ENCODE results near the gene NRGN. TPM values are rescaled to one million over a fixed set of nuclear protein-coding genes. Genes with fewer than 3 reads are reported as not detected.

NRGN gene
- total RNA-seq, 4 donors from 2014 or later: 0.51 to 0.52 TPM; not detected in 2

GRCh38 chr11:124740277-124740882 is 638 bp downstream of the NRGN start:
- Histone ChIP-seq H3K27me3 (peaks cover 14 to 53% (median 44%) of the 10 kb centered on the region in 3 donors), H3K36me3 (no peaks in the 10 kb centered on the region), H3K4me1 (peaks cover 3 to 14% of the 10 kb centered on the region in 2 donors), H3K4me3 (peak overlapping the region; percentile 68 to 93 (median 70)), H3K9me3 (no peaks in the 10 kb centered on the region), H3K27ac (peak overlapping the region in 2 of 4 donors; percentile 12 to 33)
- intact Hi-C loops (cut with DNase I; ENCODE audit: low total_unique reads): no loop called here
- in situ Hi-C loops (cut with MboI; ENCODE audit: low sequenced_read_pairs in 4 of 4): no loop called here
- ATAC-seq (peak in 1 of 2 donors; percentile 15), DNase-seq (no peak)
- TF ChIP-seq CTCF (IDR thresholded peaks at IDR 0.05 in 4 of 5, conservative IDR thresholded peaks at IDR 0.05 in 1 of 5) (peak in 2 of 5 experiments; percentile 28 to 50), POLR2A (IDR thresholded peaks at IDR 0.05) (no peak)

- in situ Hi-C loops (cut with MboI; ENCODE audit: low sequenced_read_pairs in 4 of 4) (no loop called here), intact Hi-C loops (cut with DNase I; ENCODE audit: low total_unique reads) (no loop called here)
- H3K27ac ChIP-seq: no peak overlapping the region
- H3K4me3 ChIP-seq: no peak overlapping the region
- TF ChIP-seq CTCF (IDR thresholded peaks at IDR 0.05 in 4 of 5, conservative IDR thresholded peaks at IDR 0.05 in 1 of 5) (no peak), POLR2A (IDR thresholded peaks at IDR 0.05) (no peak)
- H3K36me3 ChIP-seq: no peaks in the 10 kb centered on the region
- H3K9me3 ChIP-seq: no peaks in the 10 kb centered on the region
- H3K27me3 ChIP-seq: peaks cover 23 to 72% (median 61%) of the 10 kb centered on the region in 3 donors
- H3K4me1 ChIP-seq: peaks cover 3 to 25% of the 10 kb centered on the region in 2 donors
- DNase-seq (no peak), ATAC-seq (no peak)
These were observed 2.8 kb downstream of the NRGN start for GRCh38 chr11:124742555-124742954.

- Histone ChIP-seq H3K27me3 (peaks cover 23 to 75% (median 59%) of the 10 kb centered on the region in 3 donors), H3K4me3 (no peak overlapping the region), H3K36me3 (no peaks in the 10 kb centered on the region), H3K4me1 (peaks cover 3 to 25% of the 10 kb centered on the region in 2 donors), H3K9me3 (no peaks in the 10 kb centered on the region), H3K27ac (no peak overlapping the region)
- ATAC-seq: no peak
- no peak for TF ChIP-seq POLR2A (IDR thresholded peaks at IDR 0.05)
- no peak for TF ChIP-seq CTCF (IDR thresholded peaks at IDR 0.05 in 4 of 5, conservative IDR thresholded peaks at IDR 0.05 in 1 of 5)
- DNase-seq: no peak
- intact Hi-C loops (cut with DNase I; ENCODE audit: low total_unique reads) (no loop called here), in situ Hi-C loops (cut with MboI; ENCODE audit: low sequenced_read_pairs in 4 of 4) (no loop called here)
These were observed 3.3 kb downstream of the NRGN start for GRCh38 chr11:124743050-124743449.

- DNase-seq (no peak), ATAC-seq (no peak)
- TF ChIP-seq POLR2A (IDR thresholded peaks at IDR 0.05) (no peak), CTCF (IDR thresholded peaks at IDR 0.05 in 4 of 5, conservative IDR thresholded peaks at IDR 0.05 in 1 of 5) (no peak)
- Histone ChIP-seq H3K27ac (no peak overlapping the region), H3K9me3 (no peaks in the 10 kb centered on the region), H3K27me3 (peaks cover 32 to 72% (median 65%) of the 10 kb centered on the region in 3 donors), H3K4me3 (peak overlapping the region in 1 of 4 donors; percentile 73), H3K4me1 (peaks cover 0 to 15% of the 10 kb centered on the region in 2 donors), H3K36me3 (no peaks in the 10 kb centered on the region)
- intact Hi-C loops (cut with DNase I; ENCODE audit: low total_unique reads) (loop anchor here (5.0 kb wide), 1 partner anchor 73 kb away; the partner anchor contains the start of genes SIAE and SPA17), in situ Hi-C loops (cut with MboI; ENCODE audit: low sequenced_read_pairs in 4 of 4) (no loop called here)
These were observed 5.6 kb downstream of the NRGN start for GRCh38 chr11:124745270-124745834.
